Stimulated activated CD4-positive, alpha-beta T cell treated with anti-CD3 and anti-CD28 coated beads, Interleukin-4, amount 100 ng/mL, for 24 hours (primary cell): ENCODE data around the gene CARF.
"Not testable (repeated sequence)": the region's sequence is repeated elsewhere in the genome, so short reads cannot be mapped to it uniquely, and the experiment has no call there.

Experiments
- DNase-seq: peaks from one replicate; pipeline ENCODE4 v3.0.0-alpha.2; 2020

CARF gene

DNA sequence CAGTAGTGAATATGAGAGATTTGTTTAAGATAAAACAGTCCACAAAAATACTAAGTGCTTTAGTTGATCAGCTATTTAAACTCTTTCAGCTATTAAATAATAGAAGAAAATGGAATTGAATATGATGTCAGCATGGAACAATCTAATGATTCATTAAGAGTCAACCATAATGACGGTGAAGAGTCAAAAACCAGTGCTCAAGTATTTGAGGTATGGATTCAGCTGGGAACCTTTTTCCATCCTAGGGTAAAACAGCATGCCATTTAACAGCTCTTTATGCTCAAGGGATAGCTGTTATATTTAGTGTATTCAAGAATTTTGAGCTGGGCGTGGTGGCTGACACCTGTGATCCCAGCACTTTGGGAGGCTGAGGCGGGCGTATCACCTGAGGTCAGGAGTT is 29.7 kb downstream of the CARF start:
- no peak for DNase-seq

GRCh38 chr2:202944408-202944807 is 32.3 kb downstream of the CARF start:
- no peak for DNase-seq

GRCh38 chr2:202944816-202945215 is 32.7 kb downstream of the CARF start:
- DNase-seq = no peak

GRCh38 chr2:202945497-202945896 is 33.4 kb downstream of the CARF start:
- DNase-seq = no peak

DNA sequence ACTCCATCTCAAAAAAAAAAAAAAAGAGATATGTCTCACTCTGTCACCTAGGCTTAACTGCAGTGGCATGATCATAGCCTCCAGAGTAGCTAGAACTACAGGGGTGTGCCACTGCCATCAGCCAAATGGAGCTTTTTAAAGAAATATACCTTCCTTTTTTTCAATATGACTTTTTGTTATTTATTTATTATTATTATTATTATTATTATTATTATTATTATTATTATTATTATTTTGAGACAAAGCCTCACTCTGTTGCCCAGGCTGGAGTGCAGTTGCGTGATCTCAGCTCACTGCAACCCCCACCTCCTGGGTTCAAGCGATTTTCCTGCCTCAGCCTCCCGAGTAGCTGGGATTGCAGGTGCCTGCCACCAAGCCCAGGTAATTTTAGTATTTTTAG is 37.3 kb downstream of the CARF start:
- DNase-seq = not testable (repeated sequence)

DNA sequence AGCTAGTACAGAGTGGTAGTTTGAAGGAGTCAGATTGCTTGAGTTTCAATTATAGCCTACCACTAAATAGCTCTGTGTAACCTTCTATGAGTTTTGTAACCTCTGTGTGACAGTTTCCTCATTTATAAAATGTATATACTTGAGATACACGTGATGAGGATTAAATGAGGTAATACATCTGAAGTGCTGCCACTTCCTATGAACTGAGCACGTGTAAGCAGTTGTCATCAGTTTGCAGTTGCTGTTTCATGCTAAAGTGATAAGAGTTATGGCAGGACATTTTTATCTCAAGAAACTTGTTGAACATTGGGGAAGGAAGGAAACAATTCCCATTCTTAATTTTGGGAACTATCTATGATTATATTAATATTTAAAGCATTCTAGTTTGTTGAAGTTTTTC is 38.5 kb downstream of the CARF start:
- DNase-seq = no peak

DNA sequence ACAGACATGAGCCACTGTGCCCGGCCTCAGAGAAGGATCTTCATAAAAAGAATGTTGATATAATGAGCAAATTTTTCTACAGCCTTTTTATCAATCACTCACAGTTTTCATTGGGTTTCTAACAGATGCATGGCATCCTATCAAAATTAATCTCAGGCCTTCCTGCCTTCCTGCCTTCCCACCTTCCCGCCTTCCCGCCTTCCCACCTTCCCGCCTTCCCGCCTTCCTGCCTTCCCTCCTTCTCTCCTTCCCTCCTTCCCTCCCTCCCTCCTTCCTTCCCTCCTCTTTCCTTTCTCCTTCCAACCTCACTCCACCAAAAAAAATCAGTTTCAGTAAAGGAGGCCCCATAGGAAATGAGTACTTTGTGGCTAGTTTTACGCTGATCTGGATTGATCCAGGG is 48.4 kb downstream of the CARF start:
- no peak for DNase-seq

GRCh38 chr2:202963712-202964111 is 51.6 kb downstream of the CARF start:
- no peak for DNase-seq

- DNase-seq = peak; percentile 28
These were observed 53.9 kb downstream of the CARF start for GRCh38 chr2:202965810-202966460.

DNA sequence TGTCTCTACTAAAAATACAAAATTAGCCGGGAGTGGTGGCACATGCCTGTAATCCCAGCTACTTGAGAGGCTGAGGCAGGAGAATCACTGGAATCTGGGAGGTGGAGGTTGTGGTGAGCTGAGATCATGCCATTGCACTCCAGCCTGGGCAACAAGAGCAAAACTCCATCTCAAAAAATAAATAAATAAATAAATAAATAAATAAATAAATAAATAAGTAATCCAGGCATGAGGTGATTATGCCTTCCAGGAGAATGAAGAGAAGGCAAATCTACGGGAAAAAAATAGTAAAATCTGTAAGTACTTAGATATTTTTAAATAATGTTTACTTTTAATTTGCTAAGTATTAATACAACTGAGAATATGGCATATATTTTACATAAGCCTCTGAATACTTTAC is 57.3 kb downstream of the CARF start:
- DNase-seq = not testable (repeated sequence)

GRCh38 chr2:202976809-202977208 is 64.7 kb downstream of the CARF start:
- DNase-seq = no peak

GRCh38 chr2:202982779-202983491 is 70.9 kb downstream of the CARF start:
- DNase-seq = no peak

- DNase-seq = no peak
These were observed 77.7 kb downstream of the CARF start for GRCh38 chr2:202989749-202990148.

GRCh38 chr2:202990501-202990900 is 78.4 kb downstream of the CARF start:
- no peak for DNase-seq

- not testable (repeated sequence) for DNase-seq
These were observed 85.0 kb downstream of the CARF start for GRCh38 chr2:202997113-202997512.

GRCh38 chr2:203002054-203002821 is 90.2 kb downstream of the CARF start:
- DNase-seq = no peak

GRCh38 chr2:203003716-203004115 is 91.6 kb downstream of the CARF start:
- DNase-seq = no peak

GRCh38 chr2:203014456-203015199 is 102.6 kb downstream of the CARF start, which contains the start of gene NBEAL1:
NBEAL1 (plus strand) TSS chr2:203014875; CDS start chr2:203016385, 1,510 bp downstream.
- peak; percentile 96 for DNase-seq

DNA sequence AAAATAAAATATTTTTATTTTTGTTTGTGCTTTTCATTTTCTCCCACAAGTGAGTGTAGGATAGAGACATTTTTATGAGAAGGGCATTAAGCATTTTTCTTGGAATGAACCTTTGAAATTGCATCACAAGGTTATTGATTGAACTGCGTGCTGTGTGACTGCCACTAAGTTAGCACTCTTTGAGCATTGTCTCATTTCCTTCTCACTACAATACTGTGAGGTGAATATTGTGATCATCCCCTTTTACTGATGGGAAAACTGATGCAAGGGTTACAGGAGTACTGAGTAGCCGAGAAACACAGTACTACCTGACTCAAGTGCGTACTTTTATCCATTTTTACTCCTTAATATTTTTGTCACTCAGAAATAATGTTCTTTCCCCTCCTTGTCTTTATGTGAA is 104.6 kb downstream of the CARF start:
- no peak for DNase-seq

GRCh38 chr2:203018181-203018580 is 106.1 kb downstream of the CARF start:
- DNase-seq = no peak

GRCh38 chr2:203019142-203019541 is 107.1 kb downstream of the CARF start:
- DNase-seq = no peak

DNA sequence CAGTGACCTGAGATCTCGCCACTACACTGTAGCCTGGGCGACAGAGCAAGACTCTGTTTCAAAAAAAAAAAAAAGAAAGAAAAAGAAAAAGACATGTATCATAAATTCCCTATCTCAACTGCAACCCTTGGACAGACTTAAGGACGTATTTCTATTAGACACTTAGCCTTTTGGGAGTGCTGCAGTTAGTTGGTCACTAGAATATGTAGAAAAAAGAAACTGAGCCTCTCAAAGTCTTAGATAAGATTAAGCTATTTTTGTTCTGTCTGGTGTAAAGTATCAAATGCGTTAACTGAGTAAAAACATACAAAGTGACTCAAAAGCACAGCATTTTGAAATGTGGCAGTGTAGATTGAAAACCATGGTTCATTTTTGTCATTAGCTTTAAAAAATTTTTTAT is 109.9 kb downstream of the CARF start:
- no peak for DNase-seq

- DNase-seq = no peak
These were observed 110.7 kb downstream of the CARF start for GRCh38 chr2:203022751-203023150.
